Measurements from ENCODE around the gene IGFLR1. TPM values are rescaled to one million over a fixed set of nuclear protein-coding genes. Genes with fewer than 3 reads are reported as not detected.
"Not testable (repeated sequence)": the region's sequence is repeated elsewhere in the genome, so short reads cannot be mapped to it uniquely, and the experiment has no call there.

IGFLR1 gene
- total RNA-seq, 1 donor from 2014 or later = 5.1 TPM

DNA sequence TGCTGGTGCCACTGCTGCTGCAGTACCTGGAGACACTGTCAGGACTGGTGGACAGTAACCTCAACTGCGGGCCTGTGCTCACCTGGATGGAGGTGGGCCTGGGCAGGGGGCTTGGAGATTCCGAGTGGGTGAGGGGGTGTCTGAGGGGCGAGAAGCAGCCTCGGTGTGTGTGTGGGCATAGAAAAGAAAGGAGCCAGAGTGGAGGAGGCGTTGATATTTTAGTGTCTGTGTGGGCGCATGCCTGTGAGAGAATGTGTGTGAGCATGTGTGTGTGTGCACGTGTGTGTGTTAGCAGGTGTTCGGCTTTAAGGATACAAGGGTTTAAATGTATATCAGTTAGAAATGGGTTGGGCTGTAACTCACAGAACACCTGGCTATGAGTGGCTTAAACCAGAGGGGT lies 36.8 kb upstream of the IGFLR1 start:
- ATAC-seq (no peak), DNase-seq (ENCODE audit: missing footprints) (no peak)
- intact Hi-C loops (cut with DNase I) = no loop called here

DNA sequence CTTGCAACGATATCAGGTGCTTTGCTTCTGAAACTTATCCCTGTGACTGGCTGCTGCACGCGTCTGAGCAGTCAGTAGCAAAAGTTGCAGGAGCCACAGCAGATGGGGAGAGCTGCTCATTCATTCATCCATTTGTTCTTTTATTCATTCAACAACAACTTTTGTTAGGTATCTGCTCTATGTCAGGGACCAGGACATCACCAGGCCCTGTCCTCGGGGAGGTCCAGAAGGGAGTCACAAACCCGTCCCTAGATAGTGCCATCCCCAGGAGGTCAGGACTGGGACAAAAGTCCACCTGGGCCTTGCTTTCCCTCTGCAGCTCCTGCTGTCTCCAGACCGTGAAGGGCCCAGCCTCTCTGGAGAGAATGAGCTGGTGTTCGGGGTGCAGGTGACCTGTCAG lies 35.7 kb upstream of the IGFLR1 start:
- ATAC-seq = no peak
- no peak for DNase-seq (ENCODE audit: missing footprints)
- intact Hi-C loops (cut with DNase I) = no loop called here

DNA sequence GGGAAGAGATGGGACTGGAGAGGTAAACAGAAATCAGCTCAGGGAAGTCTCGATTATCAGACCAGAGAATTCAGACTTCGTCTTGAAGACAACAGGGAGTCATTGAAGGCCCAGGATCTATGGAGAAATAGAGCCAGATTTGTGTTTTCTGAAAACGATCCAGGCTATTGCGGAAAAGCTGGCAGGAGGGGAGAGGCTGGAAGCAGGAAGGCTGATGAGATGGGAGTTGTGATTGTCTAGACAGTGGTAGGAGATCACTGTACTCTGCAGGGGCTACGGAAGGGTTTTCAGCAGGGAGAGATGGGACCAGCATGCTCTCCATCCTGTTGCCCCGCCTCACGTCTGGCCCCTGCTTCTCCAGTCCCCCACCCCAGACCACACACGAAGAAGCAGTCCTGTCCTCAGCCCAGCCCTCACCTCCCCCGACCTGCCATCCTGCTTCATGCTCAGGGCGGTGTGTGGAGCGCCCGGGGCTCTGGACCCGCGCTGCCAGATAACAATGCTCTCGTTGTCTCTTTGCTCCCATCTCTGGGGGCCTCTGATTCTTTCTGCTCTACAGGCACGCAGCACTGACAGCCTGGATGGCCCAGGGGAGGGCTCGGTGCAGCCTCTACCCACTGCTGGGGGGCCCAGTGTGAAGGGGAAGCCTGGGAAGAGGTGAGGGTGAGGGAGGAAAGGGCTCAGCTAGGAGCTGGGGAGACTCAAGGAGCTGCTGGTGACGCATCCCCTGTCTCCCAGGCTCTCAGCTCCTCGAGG lies 35.0 kb upstream of the IGFLR1 start:
- DNase-seq (ENCODE audit: missing footprints) = no peak
- ATAC-seq = no peak
- intact Hi-C loops (cut with DNase I) = no loop called here

DNA sequence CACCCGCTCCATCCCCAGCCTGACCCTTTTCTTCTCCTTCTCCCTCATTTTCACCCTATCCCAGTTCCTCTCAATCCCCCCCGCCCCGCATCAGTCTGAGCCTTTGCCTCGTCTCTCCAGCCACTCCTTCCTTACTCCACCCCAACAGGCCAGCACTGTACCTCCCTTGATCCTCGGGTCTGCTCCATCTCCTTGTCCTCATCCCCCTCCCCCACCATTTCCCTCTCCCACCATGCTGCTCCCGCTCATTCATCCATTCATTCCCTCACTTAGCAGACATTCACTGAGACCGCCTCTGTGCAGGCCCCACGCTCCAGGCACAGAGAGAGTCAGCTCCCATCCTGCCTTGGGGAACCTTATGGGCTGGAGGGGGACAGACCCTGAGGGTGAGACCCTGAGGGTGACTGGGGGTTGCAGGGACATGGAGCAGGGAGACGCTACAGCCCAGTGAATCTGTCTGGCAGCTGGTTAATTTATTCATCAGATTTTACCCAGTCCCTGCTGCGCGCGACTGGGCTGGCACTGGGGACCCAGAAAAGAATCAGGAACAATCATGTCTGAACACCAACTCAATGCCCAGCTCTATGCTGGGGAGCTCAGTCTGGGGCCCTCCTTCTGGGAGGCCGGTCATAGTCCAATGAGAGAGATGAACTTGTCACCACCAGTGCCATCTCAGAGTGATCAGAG lies 34.0 kb upstream of the IGFLR1 start:
- ATAC-seq (no peak), DNase-seq (ENCODE audit: missing footprints) (no peak)
- intact Hi-C loops (cut with DNase I) = no loop called here

DNA sequence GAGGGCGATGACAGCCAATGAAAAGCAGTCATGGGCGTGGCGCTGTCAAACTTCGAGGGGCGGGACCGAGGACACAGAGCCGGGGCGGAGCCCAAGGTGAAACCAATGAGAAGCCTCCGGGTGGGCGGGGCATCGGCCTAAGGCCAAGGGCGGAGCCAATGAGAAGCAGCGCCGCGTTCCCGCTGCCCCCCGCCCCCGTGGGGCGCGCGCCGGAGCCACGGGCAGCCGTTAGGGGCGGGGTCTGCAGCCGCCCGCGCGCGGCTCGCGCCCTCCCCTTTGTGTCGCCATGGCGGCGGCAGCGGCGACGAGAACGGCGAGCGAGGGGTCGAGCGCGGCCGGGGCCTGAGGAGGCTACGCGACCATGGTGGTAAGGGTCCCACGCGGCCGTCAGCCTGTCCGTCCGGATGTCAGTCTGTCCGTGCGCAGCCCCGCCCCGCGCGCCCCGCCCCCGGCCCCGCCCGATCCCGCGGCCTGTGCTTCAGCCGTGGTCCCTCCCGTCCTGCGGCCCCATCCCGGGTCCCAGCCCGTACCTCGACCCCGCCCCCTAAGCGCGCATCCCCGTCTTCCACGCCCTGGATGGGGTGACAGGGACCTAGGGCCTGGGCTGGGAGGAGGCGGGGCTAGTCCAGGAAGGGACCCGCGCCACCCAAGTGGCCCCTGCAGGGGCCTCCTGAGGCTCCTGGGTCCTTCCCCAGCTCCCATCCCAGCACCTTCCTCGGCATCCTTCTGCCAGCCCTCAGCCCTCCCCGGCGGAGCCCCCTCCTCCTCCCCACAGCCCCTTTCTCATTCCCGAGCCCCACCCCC lies 33.2 kb upstream of the IGFLR1 start, which contains the start of gene ARHGAP33:
Gene ARHGAP33 (plus strand): TSS at position 267 of the 804 bp plus-strand sequence. CDS start 95 bp downstream, at position 362.
- DNase-seq (ENCODE audit: missing footprints) = peak; percentile 100
- ATAC-seq = peak; percentile 99
- intact Hi-C loops (cut with DNase I) = no loop called here

DNA sequence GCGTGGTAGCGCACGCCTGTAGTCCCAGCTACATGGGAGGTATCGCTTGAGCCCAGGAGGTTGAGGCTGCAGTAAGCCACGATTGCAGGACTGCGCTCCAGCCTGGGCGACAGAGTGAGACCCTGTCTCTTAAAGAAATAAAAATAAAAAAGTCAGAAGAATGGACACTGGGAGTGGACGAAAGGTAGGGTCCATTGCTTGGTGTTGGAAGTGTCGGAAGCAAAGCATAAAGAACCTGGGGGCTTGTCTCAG lies 32.7 kb upstream of the IGFLR1 start:
- DNase-seq (ENCODE audit: missing footprints) = no peak
- intact Hi-C loops (cut with DNase I) = no loop called here
- no peak for ATAC-seq

DNA sequence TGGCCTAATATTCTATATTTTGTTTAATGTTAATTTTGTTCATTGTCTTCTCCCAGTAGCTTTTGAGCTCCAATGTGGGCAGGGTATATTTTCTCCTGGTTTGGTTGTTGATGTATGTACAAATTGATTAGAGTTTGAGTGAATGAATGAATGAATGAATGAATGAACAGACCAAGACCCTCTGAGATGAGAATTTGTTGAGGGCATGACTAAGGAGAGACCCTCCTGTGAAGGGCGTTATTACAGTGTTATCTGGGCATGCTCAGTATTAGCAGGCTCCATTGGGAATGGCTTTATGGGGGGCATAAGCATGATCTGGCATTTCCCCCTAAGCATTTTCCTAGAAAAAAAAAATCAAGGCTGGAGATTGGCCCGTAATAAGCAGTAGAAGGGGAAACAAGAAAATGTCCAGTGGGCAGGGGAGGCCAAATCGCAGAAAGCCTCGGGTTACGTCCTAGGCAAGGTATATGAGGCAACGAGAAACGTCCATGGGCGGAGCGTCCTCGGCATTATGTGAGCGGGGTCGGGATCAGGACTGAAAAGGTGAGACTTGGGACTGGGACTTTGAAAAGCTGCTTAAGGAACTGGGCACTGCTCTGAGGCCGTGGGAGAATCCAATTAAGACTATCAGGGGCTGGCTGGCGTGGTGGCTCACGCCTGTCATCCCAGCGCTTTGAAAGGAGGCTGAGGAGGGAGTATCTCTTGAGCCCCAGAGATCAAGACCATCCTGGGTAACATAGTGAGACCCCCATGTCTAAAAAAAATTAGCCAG lies 32.2 kb upstream of the IGFLR1 start:
- ATAC-seq = no peak
- DNase-seq (ENCODE audit: missing footprints) = peak; percentile 42
- intact Hi-C loops (cut with DNase I) = no loop called here

DNA sequence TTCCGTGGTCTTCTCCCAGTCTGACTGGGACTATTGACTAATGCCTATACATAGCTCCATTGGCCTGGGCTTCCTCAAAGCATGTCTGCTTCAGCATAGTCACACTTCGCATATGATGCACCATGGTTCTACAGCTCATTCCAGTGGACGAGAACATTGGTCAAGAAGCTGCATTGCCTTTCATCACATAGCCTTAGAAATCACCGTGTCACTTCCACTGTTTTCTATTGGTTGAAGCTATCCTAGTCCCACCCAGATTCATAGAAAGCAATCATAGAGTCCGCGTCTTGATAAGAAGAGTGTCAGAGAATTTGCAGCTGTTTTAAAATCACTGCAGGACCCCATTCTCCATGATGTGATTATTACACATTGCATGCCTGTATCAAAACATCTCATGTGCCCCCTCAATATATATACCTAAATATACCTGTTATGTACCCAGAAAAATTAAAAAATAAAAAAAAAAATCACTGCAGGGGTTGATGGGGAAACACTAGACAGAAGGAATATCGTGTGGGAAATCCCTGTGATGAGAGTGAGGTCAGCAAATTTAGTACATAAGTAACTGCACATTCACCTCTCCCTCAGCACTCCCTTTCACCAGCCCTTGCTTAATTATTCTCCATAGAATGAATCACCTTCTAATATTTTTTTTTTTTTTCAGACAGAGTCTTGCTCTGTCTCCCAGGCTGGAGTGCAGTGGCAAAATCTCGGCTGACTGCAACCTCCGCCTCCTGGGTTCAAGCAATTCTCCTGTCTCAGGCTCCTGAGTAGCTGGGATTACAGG lies 31.0 kb upstream of the IGFLR1 start:
- intact Hi-C loops (cut with DNase I) = no loop called here
- DNase-seq (ENCODE audit: missing footprints) (peak; percentile 39), ATAC-seq (no peak)

DNA sequence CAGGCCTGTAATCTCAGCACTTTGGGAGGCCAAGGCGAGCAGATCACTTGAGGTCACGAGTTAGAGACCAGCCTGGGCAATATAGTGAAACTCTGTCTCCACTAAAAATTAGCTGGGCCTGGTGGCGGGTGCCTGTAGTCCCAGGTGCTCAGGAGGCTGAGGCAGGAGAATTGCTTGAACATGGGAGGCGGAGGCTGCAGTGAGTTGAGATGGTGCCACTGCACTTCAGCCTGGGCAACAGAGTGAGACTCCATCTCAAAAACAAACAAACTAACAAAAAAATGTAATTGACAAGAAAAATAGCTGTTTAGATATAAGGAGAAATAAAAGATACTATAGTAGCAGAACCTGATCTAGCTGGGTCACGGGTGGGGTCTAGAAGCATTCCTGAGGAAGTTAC lies 30.1 kb upstream of the IGFLR1 start:
- DNase-seq (ENCODE audit: missing footprints) = not testable (repeated sequence)

DNA sequence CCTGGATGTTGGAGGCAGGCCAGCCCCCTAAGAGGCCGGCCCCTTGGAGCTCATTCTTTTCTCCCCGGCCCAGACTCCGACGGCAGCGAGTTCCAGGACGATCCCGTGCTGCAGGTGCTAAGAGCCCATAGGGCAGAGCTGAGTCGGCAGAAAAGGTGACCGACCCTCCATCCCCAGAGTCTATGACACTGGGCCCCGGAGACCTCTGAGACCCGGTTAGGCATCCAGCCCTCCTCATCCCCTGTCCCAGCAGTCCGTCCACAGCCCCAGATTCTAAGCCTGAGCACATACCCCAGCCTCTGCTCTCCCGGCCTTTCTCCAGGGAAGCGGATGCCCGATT lies 25.8 kb upstream of the IGFLR1 start:
- ATAC-seq (no peak), DNase-seq (ENCODE audit: missing footprints) (peak; percentile 48)
- intact Hi-C loops (cut with DNase I) = no loop called here

More for the DNA sequence above, 30.1 kb upstream of the IGFLR1 start:
- intact Hi-C loops (cut with DNase I); ATAC-seq: not testable (repeated sequence)

DNA sequence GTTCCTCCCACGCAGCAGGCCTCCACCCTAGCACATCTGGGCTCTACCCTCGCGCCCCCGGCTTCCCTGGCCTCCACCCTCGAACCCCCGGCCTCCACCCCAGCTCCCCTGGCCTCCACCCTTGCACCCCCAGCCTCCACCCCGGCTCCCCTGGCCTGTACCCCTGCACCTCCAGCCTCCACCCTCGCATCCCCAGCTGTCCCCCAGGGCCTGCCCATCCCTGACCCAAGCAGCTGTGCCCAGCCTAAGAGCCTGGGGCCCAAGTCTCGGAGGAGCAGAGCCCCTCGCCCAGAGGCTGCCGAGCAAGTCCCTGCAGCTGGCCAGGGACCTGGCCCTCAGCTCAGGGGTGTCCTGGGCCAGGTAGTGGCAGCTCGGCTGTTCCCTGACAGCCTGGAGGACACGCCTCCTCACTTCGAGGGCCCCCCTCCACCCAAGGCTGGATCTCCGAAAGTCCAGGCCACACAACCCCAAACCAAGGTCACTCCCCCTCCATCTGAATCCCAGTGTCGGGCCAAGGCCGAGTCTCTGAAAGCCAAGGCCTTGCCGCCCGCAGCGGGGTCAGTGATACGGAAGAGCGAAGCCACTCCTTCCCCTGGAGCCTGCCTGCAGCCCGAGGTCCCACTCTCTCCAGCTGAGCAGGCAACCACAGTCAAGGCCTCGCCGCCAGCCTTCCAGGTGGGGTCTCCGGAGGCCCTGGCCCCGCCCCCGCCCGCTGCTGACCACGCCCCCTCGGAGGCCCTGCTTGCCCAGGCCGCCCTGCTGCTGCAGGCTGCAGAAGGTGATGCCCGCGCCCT lies 25.2 kb upstream of the IGFLR1 start:
- ATAC-seq = peak; percentile 40
- peak; percentile 58 for DNase-seq (ENCODE audit: missing footprints)
- intact Hi-C loops (cut with DNase I) = no loop called here

DNA sequence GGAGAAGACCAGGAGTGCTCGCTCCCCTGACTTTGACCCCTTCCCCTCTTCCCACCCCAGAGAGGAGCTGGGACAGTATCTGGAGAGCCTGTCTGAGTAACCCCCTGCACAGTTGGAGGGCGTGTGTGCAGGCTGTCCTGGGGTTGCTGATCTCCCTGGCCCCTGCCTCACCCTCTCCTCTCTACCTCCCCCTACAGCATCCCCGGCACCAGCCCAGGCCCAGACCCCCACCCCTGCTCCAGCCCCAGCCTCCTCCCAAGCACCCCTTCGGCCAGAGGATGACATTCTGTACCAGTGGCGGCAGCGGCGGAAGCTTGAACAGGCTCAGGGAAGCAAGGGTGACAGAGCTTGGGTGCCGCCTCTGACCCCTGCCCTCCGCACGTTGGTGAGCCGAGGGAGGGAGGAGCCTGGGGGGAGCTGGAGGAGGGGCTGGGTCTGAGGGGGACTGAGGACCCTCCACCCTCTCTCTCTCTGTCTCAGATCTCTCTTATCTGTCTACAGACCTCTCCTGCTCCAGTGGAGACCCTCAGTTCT lies 24.4 kb upstream of the IGFLR1 start:
- DNase-seq (ENCODE audit: missing footprints) = peak; percentile 46
- ATAC-seq = no peak
- intact Hi-C loops (cut with DNase I) = no loop called here

DNA sequence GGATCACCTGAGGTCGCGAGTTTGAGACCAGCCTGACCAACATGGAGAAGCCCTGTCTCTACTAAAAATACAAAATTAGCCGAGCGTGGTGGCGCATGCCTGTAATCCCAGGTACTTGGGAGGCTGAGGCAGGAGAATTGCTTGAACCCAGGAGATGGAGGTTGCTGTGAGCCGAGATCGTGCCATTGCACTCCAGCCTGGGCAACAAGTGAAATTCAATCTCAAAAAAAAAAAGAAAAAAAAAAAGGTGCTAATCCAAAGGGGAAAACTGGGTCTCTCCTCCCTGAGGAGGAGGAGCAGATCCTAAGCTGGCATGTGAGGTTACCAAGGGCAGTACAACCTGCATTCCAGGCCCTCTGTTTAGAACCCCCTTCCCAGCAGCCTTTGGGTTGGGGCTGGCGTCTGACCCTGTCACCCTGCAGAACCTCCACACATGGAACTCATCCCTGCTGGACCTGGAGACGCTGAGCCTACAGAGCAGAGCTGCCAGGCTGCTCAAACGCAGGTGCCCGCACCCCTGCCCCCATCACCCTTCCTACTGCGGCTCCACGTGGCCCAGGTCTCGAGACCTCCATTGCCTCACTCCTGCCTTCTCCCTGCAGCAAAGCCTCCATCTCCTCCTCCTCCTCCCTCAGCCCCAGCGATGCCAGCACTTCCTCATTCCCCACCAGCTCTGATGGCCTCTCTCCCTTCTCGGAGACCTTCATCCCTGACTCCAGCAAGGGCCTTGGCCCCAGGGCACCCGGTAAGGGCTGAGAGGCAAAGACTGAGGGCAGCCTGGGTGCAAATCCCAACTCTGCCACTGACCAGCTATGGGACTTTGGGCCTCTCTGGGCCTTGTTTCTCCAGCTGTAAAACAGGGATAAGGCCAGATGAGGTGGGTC lies 22.4 kb upstream of the IGFLR1 start:
- ATAC-seq (no peak), DNase-seq (ENCODE audit: missing footprints) (peak; percentile 63)
- intact Hi-C loops (cut with DNase I) = no loop called here

DNA sequence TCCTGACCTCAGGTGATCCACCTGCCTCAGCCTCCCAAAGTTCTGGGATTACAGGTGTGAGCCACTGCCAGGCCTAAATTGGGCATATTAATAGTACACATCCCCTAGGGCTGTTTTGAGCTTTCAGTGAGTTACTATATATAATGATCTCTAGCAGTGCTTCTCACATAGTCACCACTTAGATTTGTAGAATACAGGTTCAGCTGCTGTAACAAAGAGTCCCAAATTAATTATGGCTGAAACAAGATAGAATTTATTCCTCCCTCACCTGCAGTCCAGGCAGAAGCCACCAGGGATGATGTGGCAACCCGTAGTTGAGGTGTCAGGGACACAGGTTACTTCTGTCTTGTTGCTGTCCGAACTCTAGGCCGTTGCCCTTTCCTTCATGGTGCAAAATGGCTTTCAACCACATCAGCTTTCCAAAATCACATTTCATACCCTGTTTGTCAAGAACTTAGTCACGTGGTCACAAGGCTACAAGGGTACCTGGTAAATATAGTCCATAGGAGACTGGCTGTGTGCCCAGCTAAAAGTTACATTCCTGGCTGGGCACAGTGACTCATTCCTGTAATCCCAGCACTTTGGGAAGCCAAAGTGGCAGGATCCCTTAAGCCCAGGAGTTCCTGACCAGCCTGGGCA lies 18.6 kb upstream of the IGFLR1 start:
- ATAC-seq (no peak), DNase-seq (ENCODE audit: missing footprints) (no peak)
- intact Hi-C loops (cut with DNase I) = no loop called here

DNA sequence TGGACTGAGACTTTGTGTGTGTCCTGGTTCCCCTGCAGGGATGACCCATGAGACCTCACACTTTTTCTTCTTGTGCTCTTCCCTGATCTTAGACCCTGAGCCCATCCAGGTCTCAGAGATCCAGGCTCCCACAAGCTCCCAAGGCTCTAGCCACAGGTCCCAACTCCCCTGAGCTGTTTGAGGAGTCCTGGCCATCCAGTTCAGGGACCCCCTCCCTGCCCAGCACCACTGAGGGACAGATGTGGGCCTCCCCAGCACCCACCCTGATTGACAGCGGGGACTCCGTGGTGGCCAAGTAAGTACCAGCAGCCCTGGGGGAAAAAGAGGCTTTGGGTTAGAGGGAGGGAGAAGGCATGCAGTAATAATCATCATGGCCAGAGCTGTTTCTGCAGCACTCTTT lies 17.4 kb upstream of the IGFLR1 start:
- ATAC-seq (no peak), DNase-seq (ENCODE audit: missing footprints) (peak; percentile 49)
- intact Hi-C loops (cut with DNase I) = no loop called here

All from Right ventricle myocardium inferior (tissue), 1 donor.